ENCODE results near the gene RABGAP1L. TPM values are rescaled to one million over a fixed set of nuclear protein-coding genes. Genes with fewer than 3 reads are reported as not detected.
A peak's percentile ranks its signal among the peaks of the same experiment; 100 is the strongest.

The RABGAP1L gene
- total RNA-seq, result 100 to 1,000 TPM in 1 of 4 donors, 10 to 100 TPM in 3; 39.3 to 101 (median 63.7) TPM

DNA sequence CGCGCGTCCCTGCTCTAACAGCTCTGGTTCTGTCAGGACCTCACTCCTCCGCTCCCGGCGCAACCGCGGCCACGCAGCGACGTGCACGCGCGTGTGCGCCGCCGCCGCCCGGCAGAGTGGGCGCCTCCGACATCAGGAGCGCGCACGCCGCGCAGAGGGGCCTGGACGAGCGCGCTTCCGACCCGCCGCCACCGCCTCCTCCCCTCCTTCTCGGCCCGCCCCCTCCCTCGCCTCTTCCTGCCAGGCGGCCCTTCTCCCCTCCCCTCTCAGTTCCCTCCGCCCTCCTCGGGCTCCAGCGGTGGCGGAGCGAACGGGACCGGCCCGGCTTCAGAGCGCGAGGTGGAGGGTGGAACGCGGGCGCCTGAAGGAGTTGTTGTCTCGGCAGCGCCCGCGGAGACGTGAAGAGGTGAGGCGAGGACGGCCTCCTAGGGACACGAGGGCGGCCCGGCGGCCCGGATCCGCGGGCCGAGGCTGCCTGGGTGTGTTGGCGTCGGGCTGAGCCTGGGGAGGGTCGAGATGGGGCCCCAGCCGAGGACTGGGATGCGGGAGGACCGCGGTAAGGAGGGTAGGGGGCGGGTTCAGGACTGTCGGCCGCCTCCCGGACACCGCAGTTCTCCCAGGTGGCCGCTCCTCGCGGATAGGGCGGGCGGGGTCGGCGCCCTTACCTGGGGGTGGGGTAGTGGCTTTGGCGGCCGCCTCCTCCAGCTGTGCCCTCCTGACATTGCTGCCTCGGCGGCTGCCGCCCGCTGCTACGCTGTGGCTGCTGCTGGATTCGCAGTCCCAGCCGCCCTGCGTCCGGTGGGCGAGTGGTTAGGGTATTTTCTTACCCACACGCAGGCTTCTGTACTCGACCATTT, at the start of gene RABGAP1L:
RABGAP1L (plus strand) TSS at position 269 of the 857 bp plus-strand sequence.
- no peak for TF ChIP-seq EP300 (IDR thresholded peaks at IDR 0.05)
- peak; percentile 70 to 99 for TF ChIP-seq POLR2AphosphoS5 (IDR thresholded peaks at IDR 0.05)
- TF ChIP-seq, protein P1, sequence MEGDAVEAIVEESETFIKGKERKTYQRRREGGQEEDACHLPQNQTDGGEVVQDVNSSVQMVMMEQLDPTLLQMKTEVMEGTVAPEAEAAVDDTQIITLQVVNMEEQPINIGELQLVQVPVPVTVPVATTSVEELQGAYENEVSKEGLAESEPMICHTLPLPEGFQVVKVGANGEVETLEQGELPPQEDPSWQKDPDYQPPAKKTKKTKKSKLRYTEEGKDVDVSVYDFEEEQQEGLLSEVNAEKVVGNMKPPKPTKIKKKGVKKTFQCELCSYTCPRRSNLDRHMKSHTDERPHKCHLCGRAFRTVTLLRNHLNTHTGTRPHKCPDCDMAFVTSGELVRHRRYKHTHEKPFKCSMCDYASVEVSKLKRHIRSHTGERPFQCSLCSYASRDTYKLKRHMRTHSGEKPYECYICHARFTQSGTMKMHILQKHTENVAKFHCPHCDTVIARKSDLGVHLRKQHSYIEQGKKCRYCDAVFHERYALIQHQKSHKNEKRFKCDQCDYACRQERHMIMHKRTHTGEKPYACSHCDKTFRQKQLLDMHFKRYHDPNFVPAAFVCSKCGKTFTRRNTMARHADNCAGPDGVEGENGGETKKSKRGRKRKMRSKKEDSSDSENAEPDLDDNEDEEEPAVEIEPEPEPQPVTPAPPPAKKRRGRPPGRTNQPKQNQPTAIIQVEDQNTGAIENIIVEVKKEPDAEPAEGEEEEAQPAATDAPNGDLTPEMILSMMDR (IDR thresholded peaks at IDR 0.05), result no peak
- TF ChIP-seq POLR2A (IDR thresholded peaks at IDR 0.05; ENCODE audit: low read depth), result peak; percentile 60
- intact Hi-C loops (cut with DNase I), result loop anchor here (5.0 kb wide), 2 partner anchors 58 to 137 kb away; partner anchors contain the start of gene RC3H1
- peak; percentile 97 for DNase-seq (ENCODE audit: extremely low spot score)
- 0% methylated on average over 23 of the region's 98 CpGs for WGBS
- no peaks in the 10 kb centered on the region for H3K36me3 ChIP-seq
- peak within 1 kb of the TSS; percentile 89 to 97 (median 93) for H3K27ac ChIP-seq (replicated peaks in 1 of 4)
- no peaks in the 10 kb centered on the region for H3K9me3 ChIP-seq
- H3K4me1 ChIP-seq, result peaks cover 0 to 31% (median 26%) of the 10 kb centered on the region in 4 donors
- H3K4me3 ChIP-seq, result peak within 1 kb of the TSS; percentile 77 to 98 (median 87)
- H3K27me3 ChIP-seq, result no peaks in the 10 kb centered on the region

DNA sequence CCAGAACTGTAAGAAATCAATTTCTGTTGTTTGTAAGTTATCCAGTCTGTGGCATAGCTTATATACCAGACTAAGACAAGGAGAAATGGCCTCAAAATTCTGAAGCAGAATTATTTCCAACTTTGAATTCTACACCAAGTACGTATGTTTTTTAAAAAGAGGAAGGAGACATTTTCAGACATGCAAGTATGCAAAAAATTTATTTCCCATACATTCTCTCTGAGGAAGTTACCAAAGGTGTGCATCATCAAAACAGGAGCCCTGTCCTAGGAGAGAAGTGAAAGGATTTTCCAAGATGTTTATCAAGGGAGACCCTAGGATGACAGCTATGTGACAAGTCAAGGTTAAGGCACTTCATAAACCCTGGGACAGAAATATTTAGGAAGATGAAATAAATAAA, 49.3 kb upstream of the RABGAP1L start:
- WGBS, result 76% methylated on average over 1 of the region's 1 CpG
- no peaks in the 10 kb centered on the region for H3K36me3 ChIP-seq
- TF ChIP-seq, protein P1 (IDR thresholded peaks at IDR 0.05), result no peak
- TF ChIP-seq POLR2AphosphoS5 (IDR thresholded peaks at IDR 0.05) (no peak), EP300 (IDR thresholded peaks at IDR 0.05) (no peak), POLR2A (IDR thresholded peaks at IDR 0.05; ENCODE audit: low read depth) (no peak)
- H3K27ac ChIP-seq (replicated peaks in 1 of 4), result no peak overlapping the region
- H3K27me3 ChIP-seq, result no peaks in the 10 kb centered on the region
- DNase-seq (ENCODE audit: extremely low spot score), result no peak
- H3K4me1 ChIP-seq, result peaks cover 0 to 32% (median 23%) of the 10 kb centered on the region in 4 donors
- H3K4me3 ChIP-seq, result no peak overlapping the region
- intact Hi-C loops (cut with DNase I), result loop anchor here (5.0 kb wide), 1 partner anchor 57 kb away; no protein-coding TSS in a partner anchor
- no peaks in the 10 kb centered on the region for H3K9me3 ChIP-seq

DNA sequence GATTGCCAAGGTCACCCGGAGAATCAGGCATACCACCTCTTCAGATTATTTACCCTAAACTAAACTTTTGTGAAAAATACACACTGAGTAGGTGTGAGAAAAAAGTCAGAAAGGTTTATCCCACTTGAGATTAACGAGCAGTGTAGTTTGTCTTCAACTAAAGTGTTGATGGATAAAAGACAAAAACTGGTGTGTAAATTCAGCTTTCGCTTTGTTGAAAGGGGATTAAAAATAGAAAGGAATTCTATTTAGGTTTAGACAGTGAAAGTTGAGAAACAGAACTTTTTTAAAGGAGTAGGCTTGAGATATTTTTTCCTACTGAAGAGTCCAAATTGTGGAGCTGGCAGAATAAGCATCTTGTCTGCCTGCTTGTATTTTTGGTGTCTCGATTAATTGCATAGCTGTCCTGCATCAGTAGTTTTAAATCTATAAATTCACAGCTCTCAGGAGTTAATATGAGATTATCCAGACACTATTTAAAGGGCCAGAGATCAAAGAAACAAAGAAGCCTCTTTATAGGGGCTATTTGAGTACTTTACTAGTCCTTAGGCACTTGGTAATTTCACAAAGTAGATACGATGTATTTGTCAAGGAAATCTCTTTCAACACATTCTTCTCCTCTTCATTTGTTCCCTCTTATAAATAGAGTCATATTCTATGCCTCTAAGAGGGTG, 46.7 kb upstream of the RABGAP1L start:
- H3K9me3 ChIP-seq, result no peaks in the 10 kb centered on the region
- H3K27ac ChIP-seq (replicated peaks in 1 of 4), result peak overlapping the region; percentile 63 to 74 (median 66)
- intact Hi-C loops (cut with DNase I), result loop anchor here (5.0 kb wide), 1 partner anchor 55 kb away; no protein-coding TSS in a partner anchor
- TF ChIP-seq POLR2A (IDR thresholded peaks at IDR 0.05; ENCODE audit: low read depth), result no peak
- TF ChIP-seq EP300 (IDR thresholded peaks at IDR 0.05), result no peak
- TF ChIP-seq, protein P1 (IDR thresholded peaks at IDR 0.05), result no peak
- no peak for TF ChIP-seq POLR2AphosphoS5 (IDR thresholded peaks at IDR 0.05)
- no peaks in the 10 kb centered on the region for H3K27me3 ChIP-seq
- H3K36me3 ChIP-seq, result no peaks in the 10 kb centered on the region
- WGBS, result 29% methylated on average over 5 of the region's 5 CpGs
- no peak for DNase-seq (ENCODE audit: extremely low spot score)
- peak overlapping the region; percentile 17 to 33 (median 28) for H3K4me3 ChIP-seq
- H3K4me1 ChIP-seq, result peaks cover 0 to 32% (median 24%) of the 10 kb centered on the region in 4 donors

GRCh38 chr1:174114106-174114505, 45.2 kb upstream of the RABGAP1L start:
- no peaks in the 10 kb centered on the region for H3K36me3 ChIP-seq
- H3K27ac ChIP-seq (replicated peaks in 1 of 4), result peak overlapping the region in 3 of 4 donors; percentile 47 to 74 (median 64)
- H3K9me3 ChIP-seq, result no peaks in the 10 kb centered on the region
- intact Hi-C loops (cut with DNase I), result loop anchor here (5.0 kb wide), 1 partner anchor 53 kb away; no protein-coding TSS in a partner anchor
- WGBS, result 51% methylated on average over 2 of the region's 2 CpGs
- TF ChIP-seq EP300 (IDR thresholded peaks at IDR 0.05) (no peak), POLR2AphosphoS5 (IDR thresholded peaks at IDR 0.05) (no peak), POLR2A (IDR thresholded peaks at IDR 0.05; ENCODE audit: low read depth) (no peak)
- no peak for DNase-seq (ENCODE audit: extremely low spot score)
- no peak overlapping the region for H3K4me3 ChIP-seq
- H3K27me3 ChIP-seq, result no peaks in the 10 kb centered on the region
- peaks cover 0 to 39% (median 31%) of the 10 kb centered on the region in 4 donors for H3K4me1 ChIP-seq
